ENCODE data around the gene RALY. TPM values are rescaled to one million over a fixed set of nuclear protein-coding genes. Genes with fewer than 3 reads are reported as not detected.

The RALY gene
- total and polyA plus RNA-seq, 2 of the 4 experiments (the other 2 are of a cell fraction) = 46.2 to 115 TPM

DNA sequence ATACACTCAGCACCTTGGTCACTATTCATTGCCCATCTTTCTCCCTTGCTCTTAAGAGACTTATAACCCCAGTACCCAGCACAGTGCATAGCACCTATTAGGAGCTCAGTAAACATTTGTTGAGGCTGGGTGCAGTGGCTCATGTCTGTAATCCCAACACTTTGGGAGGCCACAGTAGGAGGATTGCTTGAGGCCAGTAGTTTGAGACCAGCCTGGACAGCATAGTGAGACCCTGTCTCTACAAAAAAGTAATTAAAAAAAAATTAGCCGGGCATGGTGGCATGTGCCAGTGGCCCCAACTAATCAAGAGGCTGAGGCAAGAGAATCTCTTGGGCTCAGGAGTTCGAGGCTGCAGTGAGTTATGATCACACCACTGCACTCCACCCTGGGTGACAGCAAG is 126.5 kb downstream of the RALY start:
- H3K9me3 ChIP-seq (ENCODE audit: control insufficient read depth, insufficient read depth, low read length) = no peaks in the 10 kb centered on the region
- no peak overlapping the region for H3K23ac ChIP-seq (ENCODE audit: low read depth, low read length)
- H3K4ac ChIP-seq (ENCODE audit: low read depth, low read length) = no peak overlapping the region
- no peak overlapping the region for H4K91ac ChIP-seq (ENCODE audit: insufficient read depth, low read depth, low read length)
- no CpG with 5 or more reads among the region's 2 CpGs for WGBS, 2 experiments (ENCODE audit: extremely low coverage in 2 of 2, insufficient read length in 1 of 2)
- H3K4me3 ChIP-seq (ENCODE audit: insufficient read depth, low read depth, low read length) = no peak overlapping the region
- H3K14ac ChIP-seq (replicated peaks; ENCODE audit: low read depth, low read length) = no peak overlapping the region
- no peaks in the 10 kb centered on the region for H4K20me1 ChIP-seq (ENCODE audit: insufficient read depth, low read length)
- intact Hi-C loops (cut with micrococcal nuclease) = no loop called here
- H3K27ac ChIP-seq (ENCODE audit: insufficient read depth, low read length) = no peak overlapping the region
- dilution Hi-C loops (cut with HindIII; ENCODE audit: low sequenced_read_pairs, unreplicated experiment) = no loop called here
- H3K9me1 ChIP-seq (ENCODE audit: insufficient read depth, low read length) = no peaks in the 10 kb centered on the region
- H3K9ac ChIP-seq (ENCODE audit: low read depth, low read length) = no peak overlapping the region
- no peak overlapping the region for H4K8ac ChIP-seq (ENCODE audit: low read depth in 2 of 2, low read length in 2 of 2)
- H3K27me3 ChIP-seq (ENCODE audit: control insufficient read depth, insufficient read depth, low read length) = peaks cover 6% of the 10 kb centered on the region
- no TSS peak for BruUV-seq (replicated peaks)
- H2BK15ac ChIP-seq (ENCODE audit: low read depth, low read length) = no peak overlapping the region
- H3K36me3 ChIP-seq (ENCODE audit: control insufficient read depth, insufficient read depth, low read length) = no peaks in the 10 kb centered on the region
- H2AK9ac ChIP-seq (replicated peaks; ENCODE audit: low read depth, low read length, poor library complexity) = no peak overlapping the region
- DNase-seq = no peak
- no peak overlapping the region for H4K5ac ChIP-seq (ENCODE audit: low read depth, low read length)
- H3K56ac ChIP-seq (ENCODE audit: extremely low read depth, insufficient read depth, low read length) = no peak overlapping the region
- no peak overlapping the region for H2AFZ ChIP-seq (replicated peaks; ENCODE audit: low read length, poor library complexity)
- TF ChIP-seq MAFK (IDR thresholded peaks at IDR 0.05; ENCODE audit: low read depth, low read length) (no peak), CEBPB (IDR thresholded peaks at IDR 0.05; ENCODE audit: low read depth, low read length) (no peak), CTCF (conservative IDR thresholded peaks at IDR 0.05; ENCODE audit: low read depth, low read length) (no peak), SMC3 (IDR thresholded peaks at IDR 0.05; ENCODE audit: low read depth, low read length) (no peak), ELK1 (IDR thresholded peaks at IDR 0.05; ENCODE audit: borderline replicate concordance, low read depth, low read length) (no peak), USF2 (IDR thresholded peaks at IDR 0.05; ENCODE audit: low read depth, low read length) (no peak), MAZ (IDR thresholded peaks at IDR 0.05; ENCODE audit: borderline replicate concordance, low read depth, low read length) (no peak)
- H3K18ac ChIP-seq (ENCODE audit: low read depth, low read length) = no peak overlapping the region
- in situ Hi-C loops (cut with MboI; ENCODE audit: low sequenced_read_pairs) = no loop called here
- ChIA-PET CTCF (no interaction called here), POLR2A (ENCODE audit: unreplicated experiment) (no interaction called here)
- no peak overlapping the region for H2BK120ac ChIP-seq (ENCODE audit: low read depth, low read length)
- H2BK5ac ChIP-seq (ENCODE audit: low read depth, low read length, poor library complexity, severe bottlenecking) = no peak overlapping the region
- H3K4me2 ChIP-seq (ENCODE audit: low read depth, low read length) = no peak overlapping the region
- no peak for ATAC-seq (ENCODE audit: low read depth)
- H3K4me1 ChIP-seq (ENCODE audit: control insufficient read depth, insufficient read depth, low read length) = no peaks in the 10 kb centered on the region
- no peaks in the 10 kb centered on the region for H3K79me1 ChIP-seq (ENCODE audit: low read depth in 1 of 2, low read length in 2 of 2)
- no peak overlapping the region for H2BK20ac ChIP-seq (ENCODE audit: low read depth, low read length)
- no peak overlapping the region for H2AK5ac ChIP-seq (ENCODE audit: low read depth, low read length)

Data from IMR-90 (cell line).